IPS DF 19.7 (cell line): ENCODE data around the gene CXCL12.

Experiments used
- DNase-seq: peaks from one replicate; pipeline ENCODE4 v3.0.0-alpha.2; 2013; ENCODE audit warnings: low read depth, low spot score

Gene CXCL12

GRCh38 chr10:44364566-44364965 lies 20.3 kb downstream of the CXCL12 start:
- DNase-seq, result no peak

- no peak for DNase-seq
Observed at GRCh38 chr10:44363716-44364115, 21.2 kb downstream of the CXCL12 start.

GRCh38 chr10:44362866-44363711 lies 21.8 kb downstream of the CXCL12 start:
- DNase-seq, result no peak

- DNase-seq, result no peak
Observed at GRCh38 chr10:44361109-44361508, 23.8 kb downstream of the CXCL12 start.

- DNase-seq, result no peak
Observed at GRCh38 chr10:44358080-44358771, 26.7 kb downstream of the CXCL12 start.

- DNase-seq, result no peak
Observed at GRCh38 chr10:44357023-44357540, 27.8 kb downstream of the CXCL12 start.

GRCh38 chr10:44356139-44357022 lies 28.5 kb downstream of the CXCL12 start:
- no peak for DNase-seq

- DNase-seq, result no peak
Observed at GRCh38 chr10:44355630-44356029, 29.3 kb downstream of the CXCL12 start.

- DNase-seq, result no peak
Observed at GRCh38 chr10:44354771-44355170, 30.1 kb downstream of the CXCL12 start.

- no peak for DNase-seq
Observed at GRCh38 chr10:44353721-44354120, 31.2 kb downstream of the CXCL12 start.

GRCh38 chr10:44353128-44353390 lies 31.8 kb downstream of the CXCL12 start:
- DNase-seq, result no peak

GRCh38 chr10:44352316-44353127 lies 32.4 kb downstream of the CXCL12 start:
- DNase-seq, result no peak

- DNase-seq, result no peak
Observed at GRCh38 chr10:44348496-44348895, 36.4 kb downstream of the CXCL12 start.

- no peak for DNase-seq
Observed at GRCh38 chr10:44347609-44348400, 37.1 kb downstream of the CXCL12 start.

- no peak for DNase-seq
Observed at GRCh38 chr10:44344727-44345126, 40.2 kb downstream of the CXCL12 start.

- DNase-seq, result no peak
Observed at GRCh38 chr10:44343843-44344242, 41.1 kb downstream of the CXCL12 start.

- DNase-seq, result no peak
Observed at GRCh38 chr10:44341886-44342285, 43.0 kb downstream of the CXCL12 start.

GRCh38 chr10:44340557-44340956 lies 44.3 kb downstream of the CXCL12 start:
- no peak for DNase-seq

- no peak for DNase-seq
Observed at GRCh38 chr10:44339218-44339617, 45.7 kb downstream of the CXCL12 start.

GRCh38 chr10:44337081-44337480 lies 47.8 kb downstream of the CXCL12 start:
- DNase-seq, result no peak
